Parathyroid adenoma (tissue), 2 donors: Measurements from ENCODE around the gene ACTR10.

Source experiments
- H2AFZ ChIP-seq: fragments of 300-600 bp; sonication (generic); one replicate; pipeline ENCODE4 v1.7.0; 2017; ENCODE audit warnings: antibody characterized with exemption, mild to moderate bottlenecking
- H3K27ac ChIP-seq: fragments of 300-600 bp; sonication (generic); one replicate; pipeline ENCODE4 v1.7.0; 2017
- H3K27me3 ChIP-seq: fragments of 300-600 bp; sonication (generic); one replicate; pipeline ENCODE4 v1.7.0; 2017; ENCODE audit warnings: low read length; ENCODE audit not compliant: control insufficient read depth, insufficient read depth
- H3K36me3 ChIP-seq: fragments of 300-600 bp; sonication (generic); one replicate; pipeline ENCODE4 v1.7.0; 2017; ENCODE audit warnings: low read length; ENCODE audit not compliant: control insufficient read depth, insufficient read depth
- H3K4me1 ChIP-seq: fragments of 300-600 bp; sonication (generic); one replicate; pipeline ENCODE4 v1.7.0; 2017; ENCODE audit warnings: control low read depth
- H3K4me2 ChIP-seq: fragments of 300-600 bp; sonication (generic); one replicate; pipeline ENCODE4 v1.7.0; 2017; ENCODE audit warnings: low read length
- H3K4me3 ChIP-seq: fragments of 300-600 bp; sonication (generic); one replicate; pipeline ENCODE4 v1.7.0; 2017; ENCODE audit warnings: low read depth, low read length
- H3K79me2 ChIP-seq: fragments of 300-600 bp; sonication (generic); one replicate; pipeline ENCODE4 v1.7.0; 2017; ENCODE audit warnings: control low read depth
- H3K9ac ChIP-seq: fragments of 300-600 bp; sonication (generic); one replicate; pipeline ENCODE4 v1.7.0; 2017; ENCODE audit warnings: mild to moderate bottlenecking
- H3K9me3 ChIP-seq: fragments of 300-600 bp; sonication (generic); one replicate; pipeline ENCODE4 v1.7.0; 2017; ENCODE audit warnings: low read length; ENCODE audit not compliant: control insufficient read depth
- TF ChIP-seq, protein P1 (sequence below): fragments of 300-600 bp; sonication (generic); IDR thresholded peaks from one replicate; pipeline ENCODE4 v1.7.0; 2017; ENCODE audit warnings: antibody characterized with exemption, mild to moderate bottlenecking
- donor health status: primary hyperparathyroidism.

The ACTR10 gene

GRCh38 chr14:58238252-58239243 lies 38.6 kb downstream of the ACTR10 start:
- TF ChIP-seq, protein P1, sequence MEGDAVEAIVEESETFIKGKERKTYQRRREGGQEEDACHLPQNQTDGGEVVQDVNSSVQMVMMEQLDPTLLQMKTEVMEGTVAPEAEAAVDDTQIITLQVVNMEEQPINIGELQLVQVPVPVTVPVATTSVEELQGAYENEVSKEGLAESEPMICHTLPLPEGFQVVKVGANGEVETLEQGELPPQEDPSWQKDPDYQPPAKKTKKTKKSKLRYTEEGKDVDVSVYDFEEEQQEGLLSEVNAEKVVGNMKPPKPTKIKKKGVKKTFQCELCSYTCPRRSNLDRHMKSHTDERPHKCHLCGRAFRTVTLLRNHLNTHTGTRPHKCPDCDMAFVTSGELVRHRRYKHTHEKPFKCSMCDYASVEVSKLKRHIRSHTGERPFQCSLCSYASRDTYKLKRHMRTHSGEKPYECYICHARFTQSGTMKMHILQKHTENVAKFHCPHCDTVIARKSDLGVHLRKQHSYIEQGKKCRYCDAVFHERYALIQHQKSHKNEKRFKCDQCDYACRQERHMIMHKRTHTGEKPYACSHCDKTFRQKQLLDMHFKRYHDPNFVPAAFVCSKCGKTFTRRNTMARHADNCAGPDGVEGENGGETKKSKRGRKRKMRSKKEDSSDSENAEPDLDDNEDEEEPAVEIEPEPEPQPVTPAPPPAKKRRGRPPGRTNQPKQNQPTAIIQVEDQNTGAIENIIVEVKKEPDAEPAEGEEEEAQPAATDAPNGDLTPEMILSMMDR: no peak
- Histone ChIP-seq H2AFZ (peak overlapping the region; percentile 81), H3K27me3 (no peaks in the 10 kb centered on the region), H3K9me3 (no peaks in the 10 kb centered on the region), H3K4me2 (peak overlapping the region; percentile 83), H3K79me2 (no peaks in the 10 kb centered on the region), H3K4me1 (peaks cover 6% of the 10 kb centered on the region), H3K27ac (peak overlapping the region; percentile 72), H3K9ac (no peak overlapping the region), H3K4me3 (peak overlapping the region; percentile 93), H3K36me3 (no peaks in the 10 kb centered on the region)

DNA sequence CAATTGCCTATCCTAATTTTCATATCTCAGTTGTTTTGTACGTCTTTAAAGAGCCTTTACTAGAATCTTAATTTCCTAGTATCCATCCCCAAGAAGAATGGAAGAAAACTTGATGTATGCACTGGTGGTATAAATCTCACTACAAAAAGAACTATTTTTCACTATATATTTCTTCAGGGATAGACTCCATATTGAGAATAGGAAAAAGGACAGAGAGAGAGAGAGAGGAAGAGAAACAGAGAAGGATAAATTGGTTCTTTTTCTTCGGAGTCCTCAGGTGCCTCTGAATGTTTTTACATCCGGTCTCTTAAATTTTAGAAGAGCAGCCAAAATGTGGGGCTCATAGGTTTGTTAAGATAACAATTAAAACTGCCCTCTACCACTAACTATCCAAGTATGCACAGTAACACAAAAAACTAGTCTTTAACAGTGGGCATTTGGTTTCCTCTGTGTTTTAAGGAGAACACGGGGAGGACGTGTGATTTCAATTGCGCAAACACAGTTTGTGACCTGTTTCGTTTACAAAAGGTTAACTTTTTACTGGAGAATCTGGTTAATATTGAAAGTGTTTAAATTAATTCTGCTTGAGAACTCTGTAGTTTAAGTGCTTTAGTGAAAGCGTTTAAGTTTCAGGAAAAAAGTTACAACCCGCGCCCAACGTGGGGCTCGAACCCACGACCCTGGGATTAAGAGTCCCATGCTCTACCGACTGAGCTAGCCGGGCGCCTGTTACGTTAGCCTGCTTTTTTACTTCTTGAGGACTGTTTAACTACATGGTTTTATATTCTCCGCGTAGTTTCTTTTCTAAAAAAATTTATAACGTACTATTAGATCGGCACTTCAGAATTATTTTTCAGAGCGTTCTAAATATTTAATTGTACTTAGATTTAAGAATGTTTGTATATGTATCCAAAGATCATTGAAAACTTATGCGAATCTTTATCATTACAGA lies 39.6 kb downstream of the ACTR10 start:
- H3K4me1 ChIP-seq: peaks cover 6% of the 10 kb centered on the region
- H2AFZ ChIP-seq: peak overlapping the region; percentile 81
- H3K9me3 ChIP-seq: no peaks in the 10 kb centered on the region
- H3K4me2 ChIP-seq: peak overlapping the region; percentile 83
- no peak overlapping the region for H3K9ac ChIP-seq
- no peaks in the 10 kb centered on the region for H3K36me3 ChIP-seq
- TF ChIP-seq, protein P1: peak; percentile 7
- H3K27ac ChIP-seq: peak overlapping the region; percentile 72
- peak overlapping the region; percentile 93 for H3K4me3 ChIP-seq
- H3K79me2 ChIP-seq: no peaks in the 10 kb centered on the region
- H3K27me3 ChIP-seq: no peaks in the 10 kb centered on the region

DNA sequence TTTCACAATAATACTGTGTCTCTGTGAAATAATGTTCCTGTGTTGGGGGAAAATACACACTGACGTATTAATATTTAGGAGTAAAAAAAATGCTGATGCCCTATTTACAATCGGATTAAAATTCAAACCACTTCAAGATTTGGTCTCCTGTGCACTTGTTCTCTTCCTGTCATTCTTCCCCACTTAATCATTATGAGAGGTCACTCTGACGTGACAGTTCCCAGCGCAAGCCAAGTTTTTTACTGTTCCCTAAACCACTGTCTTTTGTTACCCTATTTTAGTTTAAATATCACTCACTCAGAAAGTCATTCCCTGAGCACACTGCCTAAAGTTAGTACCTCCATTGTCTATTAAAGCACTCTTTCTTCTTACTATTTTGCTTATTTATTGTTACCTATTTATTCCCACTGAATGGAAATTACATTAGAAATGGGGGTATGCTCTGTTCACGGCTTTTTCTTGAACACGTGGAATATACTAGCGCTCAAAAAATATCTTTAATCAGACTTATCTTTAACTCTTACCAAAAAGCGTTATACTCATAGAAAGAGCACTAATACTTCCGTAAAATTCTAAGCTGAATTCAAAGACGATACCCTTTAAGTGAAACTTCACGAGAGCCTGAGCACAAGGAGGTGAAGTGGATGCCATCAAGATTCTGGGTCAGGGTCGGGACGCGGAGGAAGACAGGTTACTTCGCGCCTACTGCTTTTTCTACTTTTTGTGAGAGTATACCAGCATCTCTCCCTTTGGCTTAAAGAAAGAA lies 44.0 kb downstream of the ACTR10 start:
- peak overlapping the region; percentile 99 for H3K4me3 ChIP-seq
- H3K9me3 ChIP-seq: no peaks in the 10 kb centered on the region
- TF ChIP-seq, protein P1: no peak
- H3K79me2 ChIP-seq: peaks cover 27% of the 10 kb centered on the region
- peak overlapping the region; percentile 73 for H3K27ac ChIP-seq
- no peaks in the 10 kb centered on the region for H3K4me1 ChIP-seq
- no peaks in the 10 kb centered on the region for H3K36me3 ChIP-seq
- H3K4me2 ChIP-seq: peak overlapping the region; percentile 66
- peak overlapping the region; percentile 85 for H2AFZ ChIP-seq
- H3K9ac ChIP-seq: peak overlapping the region; percentile 70
- no peaks in the 10 kb centered on the region for H3K27me3 ChIP-seq

- Histone ChIP-seq H3K9me3 (no peaks in the 10 kb centered on the region), H3K4me2 (peak within 1 kb of the TSS; percentile 88), H2AFZ (peak within 1 kb of the TSS; percentile 85), H3K27me3 (no peaks in the 10 kb centered on the region), H3K79me2 (peaks cover 32% of the 10 kb centered on the region), H3K4me1 (no peaks in the 10 kb centered on the region), H3K9ac (peak within 1 kb of the TSS; percentile 70), H3K36me3 (no peaks in the 10 kb centered on the region), H3K27ac (peak within 1 kb of the TSS; percentile 73), H3K4me3 (peak within 1 kb of the TSS; percentile 99)
- TF ChIP-seq, protein P1: no peak
These were observed 44.8 kb downstream of the ACTR10 start, which contains the start of gene PSMA3 for GRCh38 chr14:58244556-58245387. PSMA3 (plus strand) TSS chr14:58244843; CDS start chr14:58244921, 78 bp downstream.
